Activated CD4-positive, alpha-beta T cell treated with anti-CD3 and anti-CD28 coated beads for 36 hours (primary cell): ENCODE measurements around the gene SH3BP5L. TPM values are rescaled to one million over a fixed set of nuclear protein-coding genes. Genes with fewer than 3 reads are reported as not detected.
"Not testable (repeated sequence)": the region's sequence is repeated elsewhere in the genome, so short reads cannot be mapped to it uniquely, and the experiment has no call there.

Source experiments
- ATAC-seq: fragments of 200-7000 bp; cut with Tn5 transposase; one replicate; pipeline ENCODE4 v1.10.0; 2021; ENCODE audit warnings: mild to moderate bottlenecking, moderate library complexity
- CTCF ChIA-PET: fragments of 350-600 bp; sonication (Branson Sonifier 250); formaldehyde crosslinking; loops from one replicate; lab custom pipeline; 2021; ENCODE audit warnings: antibody characterized with exemption; lab: Charles Lee
- POLR2A ChIA-PET: fragments of 350-600 bp; sonication (Branson Sonifier 250); formaldehyde crosslinking; loops from one replicate; lab custom pipeline; 2021; ENCODE audit warnings: antibody characterized with exemption, inconsistent platforms; lab: Charles Lee
- DNase-seq: peaks from one replicate; pipeline ENCODE4 v3.0.0-alpha.2; 2020
- H3K27ac Mint-ChIP-seq: one replicate; pipeline ENCODE4 v1.8.0; 2021; ENCODE audit warnings: mixed read lengths
- H3K27me3 Mint-ChIP-seq: one replicate; pipeline ENCODE4 v1.8.0; 2021; ENCODE audit warnings: mixed read lengths
- H3K36me3 Mint-ChIP-seq: one replicate; pipeline ENCODE4 v1.8.0; 2021; ENCODE audit warnings: low read depth, mixed read lengths
- H3K4me1 Mint-ChIP-seq: one replicate; pipeline ENCODE4 v1.8.0; 2021; ENCODE audit warnings: mixed read lengths
- H3K4me3 Mint-ChIP-seq: one replicate; pipeline ENCODE4 v1.8.0; 2021; ENCODE audit warnings: mild to moderate bottlenecking, moderate library complexity, mixed read lengths
- H3K9me3 Mint-ChIP-seq: one replicate; pipeline ENCODE4 v1.8.0; 2021; ENCODE audit warnings: low read depth, mixed read lengths
- intact Hi-C, 2 experiments: fragments of 100-400 bp; cut with DNase I in 1 of 2; cut with micrococcal nuclease in 1 of 2; formaldehyde crosslinking; loops; one replicate each; pipeline versions ENCODE4 v1.14.2 to v1.15.1; 2022 to 2024; cut with DNase I, micrococcal nuclease
- total RNA-seq, 2 experiments: library from RNA; stranded (reverse); gene quantifications; one replicate each; pipeline ENCODE4 v1.2.3, GENCODE V29; 2021

Gene SH3BP5L
- total RNA-seq, 2 experiments from 2014 or later = 20.1 to 21.3 TPM

DNA sequence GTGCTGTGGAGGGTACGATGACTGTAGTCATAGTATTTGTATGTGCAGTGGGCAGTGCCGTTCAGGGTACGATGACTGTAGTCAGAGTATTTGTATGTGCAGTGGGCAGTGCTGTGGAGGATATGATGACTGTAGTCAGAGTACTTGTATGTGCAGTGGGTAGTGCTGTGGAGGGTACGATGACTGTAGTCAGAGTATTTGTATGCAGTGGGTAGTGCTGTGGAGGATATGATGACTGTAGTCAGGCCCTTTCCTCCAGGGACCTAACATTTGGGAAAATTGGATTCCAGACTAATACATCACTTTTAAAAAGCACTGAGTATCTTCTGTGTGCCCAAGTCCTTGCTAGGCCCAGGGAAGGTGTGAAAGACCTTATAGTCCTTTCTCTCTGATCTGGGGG lies 15.2 kb upstream of the SH3BP5L start:
- intact Hi-C loops = no loop called here
- Mint-ChIP-seq H3K27me3 (no peaks in the 10 kb centered on the region), H3K9me3 (no peaks in the 10 kb centered on the region), H3K4me3 (no peak overlapping the region), H3K4me1 (peaks cover 24% of the 10 kb centered on the region), H3K36me3 (peaks cover 20% of the 10 kb centered on the region), H3K27ac (no peak overlapping the region)
- ChIA-PET CTCF (interaction anchor here (1.2 to 2.0 kb wide), 5 partner anchors 10 to 33 kb away, joined by 4 to 14 read pairs (median 6); partner anchors contain the start of gene ZNF692), POLR2A (no interaction called here)
- ATAC-seq (no peak), DNase-seq (no peak)

DNA sequence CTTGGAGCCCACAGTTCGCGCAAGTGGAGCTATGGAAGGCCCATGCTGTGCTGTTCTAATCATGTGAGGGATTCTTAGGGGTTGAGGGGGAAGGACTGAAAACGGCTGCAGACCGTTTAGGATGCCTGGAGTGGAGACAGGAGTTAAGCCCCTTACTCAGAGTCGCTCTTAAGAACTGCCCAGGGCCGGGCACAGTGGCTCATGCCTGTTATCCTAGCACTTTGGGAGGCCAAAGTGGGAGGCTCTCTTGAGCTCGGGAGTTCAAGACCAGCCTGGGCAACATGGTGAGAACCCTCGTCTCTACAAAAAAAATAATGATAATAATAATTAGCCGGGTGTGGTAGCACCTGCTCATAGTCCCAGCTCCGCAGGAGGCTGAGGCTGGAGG lies 13.4 kb upstream of the SH3BP5L start:
- no peaks in the 10 kb centered on the region for H3K27me3 Mint-ChIP-seq
- peaks cover 11% of the 10 kb centered on the region for H3K36me3 Mint-ChIP-seq
- DNase-seq (no peak), ATAC-seq (no peak)
- H3K4me3 Mint-ChIP-seq = no peak overlapping the region
- intact Hi-C loops = loop anchor here in 1 of 2 experiments (1.0 kb wide), 1 partner anchor 34 kb away; no protein-coding TSS in a partner anchor
- H3K4me1 Mint-ChIP-seq = peaks cover 24% of the 10 kb centered on the region
- H3K9me3 Mint-ChIP-seq = no peaks in the 10 kb centered on the region
- H3K27ac Mint-ChIP-seq = peak overlapping the region; percentile 93
- ChIA-PET POLR2A (interaction anchor here (1.4 to 2.9 kb wide), 3 partner anchors 13 to 20 kb away, joined by 3 to 29 read pairs (median 13); partner anchors contain the start of genes SH3BP5L and ZNF692), CTCF (interaction anchor here (0.6 to 4.6 kb wide), 3 partner anchors 12 to 65 kb away, joined by 3 to 56 read pairs (median 25); partner anchors contain the start of genes SH3BP5L and ZNF692)

DNA sequence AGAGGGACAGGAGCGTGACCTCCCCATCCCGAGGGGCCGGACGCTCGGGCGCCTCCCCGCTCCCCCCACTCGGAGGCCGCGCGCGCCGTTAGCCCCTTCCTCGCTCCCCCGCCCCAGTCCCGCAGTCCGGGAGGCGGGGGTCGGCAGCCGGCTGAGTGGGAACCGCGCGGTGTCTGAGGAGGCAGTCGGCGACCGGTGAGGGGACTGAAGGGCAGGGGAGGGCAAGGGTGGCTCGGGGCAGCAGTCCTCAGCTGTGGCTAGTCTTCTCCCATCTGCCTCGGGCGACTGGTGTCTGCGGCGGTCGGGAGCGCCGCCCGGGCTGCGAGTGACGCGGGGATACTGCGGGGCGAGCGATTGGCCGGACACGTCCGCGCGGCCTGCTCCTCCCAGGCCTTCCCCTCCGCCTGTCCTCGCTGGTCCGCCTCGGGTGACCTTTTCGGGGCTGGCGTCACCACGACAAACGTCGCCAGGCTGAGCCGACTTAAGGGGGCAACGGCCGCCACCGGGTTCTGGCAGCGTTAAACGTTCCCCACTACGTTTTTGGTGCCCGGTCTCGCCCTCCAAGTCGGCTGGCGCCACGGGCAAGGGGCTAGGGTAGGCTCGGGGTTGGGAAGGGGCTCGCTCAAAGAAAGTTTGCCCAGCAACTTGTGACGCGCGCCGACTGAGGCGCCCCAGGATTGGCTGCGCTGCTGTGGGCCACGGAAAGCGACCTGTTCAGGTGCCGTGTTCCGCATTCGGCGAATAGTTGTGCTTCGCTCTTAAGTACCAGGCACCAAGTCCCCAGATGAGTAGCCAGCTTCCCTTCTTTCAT lies 12.8 kb upstream of the SH3BP5L start:
- peak; percentile 92 for DNase-seq
- Mint-ChIP-seq H3K9me3 (no peaks in the 10 kb centered on the region), H3K27me3 (no peaks in the 10 kb centered on the region), H3K27ac (peak overlapping the region; percentile 93), H3K4me1 (peaks cover 24% of the 10 kb centered on the region), H3K36me3 (peaks cover 10% of the 10 kb centered on the region), H3K4me3 (no peak overlapping the region)
- ChIA-PET CTCF (interaction anchor here (0.8 to 4.6 kb wide), 4 partner anchors 11 to 35 kb away, joined by 3 to 56 read pairs (median 16); partner anchors contain the start of genes SH3BP5L and ZNF692), POLR2A (interaction anchor here (0.9 to 2.9 kb wide), 6 partner anchors 10 to 21 kb away, joined by 3 to 29 read pairs (median 8); partner anchors contain the start of genes SH3BP5L and ZNF692)
- peak; percentile 73 for ATAC-seq
- intact Hi-C loops = loop anchor here (1.0 kb wide), 6 partner anchors 12 to 68 kb away; partner anchors contain the start of genes PGBD2 (in 1 of the 2) and ZNF692 (in 1 of the 2)

DNA sequence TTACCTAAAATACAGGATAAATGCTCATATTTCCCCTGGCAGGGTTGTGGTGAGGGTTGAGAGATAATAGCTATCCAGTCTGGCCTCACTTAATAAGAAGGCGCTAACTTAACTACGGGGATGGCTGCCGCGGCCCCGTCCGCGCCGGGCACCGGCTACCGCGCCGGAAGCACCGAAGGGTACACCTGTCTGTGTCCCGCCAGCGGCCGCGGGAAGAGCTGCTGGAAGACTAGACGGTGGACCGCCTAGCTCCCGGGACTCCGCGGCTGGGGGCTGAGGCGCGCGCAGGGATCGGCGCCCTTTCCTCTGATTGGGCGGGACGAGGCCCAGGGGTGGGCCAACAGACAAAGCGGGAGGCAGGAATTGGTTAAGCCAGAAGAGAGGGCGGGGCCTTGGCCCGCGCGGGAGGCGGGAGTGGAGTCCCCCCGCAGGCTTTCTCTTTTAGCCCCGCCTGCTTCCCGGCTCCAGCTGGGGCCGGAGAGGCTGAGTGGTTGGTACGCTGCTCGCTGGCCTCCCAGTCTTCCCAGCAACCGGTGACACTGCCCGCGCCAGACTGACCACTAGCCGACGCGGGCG lies 12.2 kb upstream of the SH3BP5L start, which contains the start of gene ZNF672:
Gene ZNF672 (plus strand): TSS at position 444 of the 576 bp plus-strand sequence. CDS start 9,051 bp downstream, outside the sequence.
- Mint-ChIP-seq H3K9me3 (no peaks in the 10 kb centered on the region), H3K27me3 (no peaks in the 10 kb centered on the region), H3K27ac (peak within 1 kb of the TSS; percentile 93), H3K36me3 (peaks cover 10% of the 10 kb centered on the region), H3K4me1 (peaks cover 24% of the 10 kb centered on the region), H3K4me3 (no peak within 1 kb of the TSS)
- ATAC-seq = peak; percentile 89
- POLR2A ChIA-PET = interaction anchor here (0.8 to 2.9 kb wide), 6 partner anchors 9 to 25 kb away, joined by 3 to 29 read pairs (median 8); partner anchors contain the start of genes SH3BP5L and ZNF692
- CTCF ChIA-PET = interaction anchor here (0.8 to 4.6 kb wide), 6 partner anchors 11 to 36 kb away, joined by 3 to 56 read pairs (median 6); partner anchors contain the start of genes SH3BP5L and ZNF692
- intact Hi-C loops = loop anchor here (1.0 kb wide), 6 partner anchors 12 to 68 kb away; partner anchors contain the start of genes PGBD2 (in 2 of the 2) and ZNF692 (in 1 of the 2)
- peak; percentile 96 for DNase-seq

DNA sequence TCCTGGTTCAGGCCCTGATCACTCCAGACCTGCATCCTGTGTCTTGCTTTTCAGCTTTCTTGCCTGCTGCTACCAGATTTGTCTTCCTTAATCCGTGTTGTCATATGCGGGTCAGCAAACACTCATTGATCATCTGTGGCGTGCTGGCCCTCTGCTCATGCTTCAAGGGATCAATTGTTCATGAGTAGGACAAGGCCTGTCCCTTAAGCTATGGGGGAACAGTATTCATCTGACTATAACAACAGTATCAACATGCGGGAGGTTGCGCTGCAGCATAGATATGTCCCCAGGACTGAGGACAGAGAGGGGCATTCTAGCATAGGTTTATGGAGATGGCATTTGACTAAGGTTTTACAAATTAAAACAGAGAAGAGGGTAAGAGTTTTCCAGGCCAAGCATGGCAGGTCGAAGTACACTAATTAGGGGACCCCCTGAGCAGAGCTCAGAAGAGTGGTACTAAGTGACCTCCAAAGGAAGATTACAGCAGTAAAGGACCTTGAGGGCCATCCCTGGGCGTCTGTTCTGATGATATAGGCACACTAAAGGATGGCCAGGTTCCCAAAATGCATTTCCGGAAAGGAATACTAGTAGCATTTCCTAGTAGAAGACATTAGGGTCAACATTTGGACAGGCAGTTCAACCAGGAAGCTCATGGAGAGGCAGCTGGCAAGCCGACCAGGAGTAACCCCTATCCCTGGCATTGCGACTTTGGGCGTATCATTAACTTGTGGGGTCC lies 11.5 kb upstream of the SH3BP5L start:
- no peaks in the 10 kb centered on the region for H3K9me3 Mint-ChIP-seq
- ChIA-PET CTCF (interaction anchor here (0.8 to 4.6 kb wide), 7 partner anchors 8 to 36 kb away, joined by 3 to 56 read pairs (median 3); partner anchors contain the start of genes SH3BP5L and ZNF692), POLR2A (interaction anchor here (0.8 to 2.9 kb wide), 5 partner anchors 8 to 25 kb away, joined by 5 to 29 read pairs (median 11); partner anchors contain the start of genes SH3BP5L and ZNF692)
- H3K4me3 Mint-ChIP-seq = no peak overlapping the region
- DNase-seq = no peak
- no peak overlapping the region for H3K27ac Mint-ChIP-seq
- H3K36me3 Mint-ChIP-seq = peaks cover 9% of the 10 kb centered on the region
- ATAC-seq = no peak
- H3K27me3 Mint-ChIP-seq = no peaks in the 10 kb centered on the region
- intact Hi-C loops = loop anchor here in 1 of 2 experiments (1.0 kb wide), 1 partner anchor 69 kb away; the partner anchor contains the start of gene PGBD2
- H3K4me1 Mint-ChIP-seq = peaks cover 24% of the 10 kb centered on the region

DNA sequence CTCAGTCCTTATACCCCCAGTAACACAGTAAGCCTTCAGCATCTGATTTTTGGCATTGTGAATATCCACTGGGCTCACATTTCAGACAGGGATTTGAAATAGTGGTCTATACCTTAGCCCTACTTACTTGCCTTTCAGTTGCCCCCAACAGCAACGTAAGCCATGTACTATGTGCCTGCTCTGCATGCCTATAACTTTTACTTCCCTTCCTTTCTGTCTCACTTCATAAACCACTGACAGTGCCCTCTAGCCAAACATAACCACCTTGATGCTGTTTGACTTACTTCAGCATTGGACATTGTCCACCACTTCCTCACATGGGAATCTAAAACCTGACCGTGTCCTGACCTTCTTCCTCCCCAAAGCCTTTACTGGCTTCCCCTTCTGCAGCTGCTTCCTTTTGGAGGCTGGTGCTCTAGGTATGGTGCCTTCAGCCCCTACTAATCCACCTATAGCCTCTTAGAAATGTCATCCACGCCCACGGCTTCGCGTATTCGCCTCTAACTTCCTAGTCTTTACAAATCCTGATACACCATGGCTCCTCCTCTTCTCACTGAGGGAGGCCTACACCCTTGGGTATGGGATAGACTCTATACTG lies 8.7 kb upstream of the SH3BP5L start:
- Mint-ChIP-seq H3K4me3 (no peak overlapping the region), H3K36me3 (peaks cover 3% of the 10 kb centered on the region), H3K4me1 (peaks cover 4% of the 10 kb centered on the region), H3K27ac (no peak overlapping the region), H3K9me3 (no peaks in the 10 kb centered on the region), H3K27me3 (no peaks in the 10 kb centered on the region)
- intact Hi-C loops = no loop called here
- ChIA-PET CTCF (no interaction called here), POLR2A (no interaction called here)
- DNase-seq = peak; percentile 42
- ATAC-seq = no peak

DNA sequence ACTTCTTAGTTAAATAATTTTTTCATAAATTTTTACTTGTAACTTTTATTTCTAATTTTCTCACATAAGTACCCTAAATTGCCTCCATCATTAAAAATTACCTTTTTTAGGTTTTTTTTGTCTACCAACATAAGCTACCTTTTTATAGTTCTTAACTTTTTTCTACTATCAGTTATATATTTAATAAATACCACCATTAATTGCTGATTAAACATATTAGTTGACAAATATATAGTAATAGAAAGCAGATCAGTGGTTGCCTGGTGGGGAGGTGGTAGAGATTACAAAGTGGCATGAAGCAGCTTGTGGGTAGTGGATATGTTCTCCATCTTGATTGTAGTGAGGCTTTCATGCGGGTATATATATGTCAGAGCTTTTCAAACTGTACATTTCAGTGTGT lies 6.1 kb upstream of the SH3BP5L start:
- CTCF ChIA-PET = no interaction called here
- Mint-ChIP-seq H3K9me3 (no peaks in the 10 kb centered on the region), H3K36me3 (no peaks in the 10 kb centered on the region), H3K27me3 (no peaks in the 10 kb centered on the region), H3K27ac (no peak overlapping the region), H3K4me3 (no peak overlapping the region), H3K4me1 (peaks cover 9% of the 10 kb centered on the region)
- ATAC-seq = no peak
- no peak for DNase-seq
- intact Hi-C loops = no loop called here
- POLR2A ChIA-PET = no interaction called here

DNA sequence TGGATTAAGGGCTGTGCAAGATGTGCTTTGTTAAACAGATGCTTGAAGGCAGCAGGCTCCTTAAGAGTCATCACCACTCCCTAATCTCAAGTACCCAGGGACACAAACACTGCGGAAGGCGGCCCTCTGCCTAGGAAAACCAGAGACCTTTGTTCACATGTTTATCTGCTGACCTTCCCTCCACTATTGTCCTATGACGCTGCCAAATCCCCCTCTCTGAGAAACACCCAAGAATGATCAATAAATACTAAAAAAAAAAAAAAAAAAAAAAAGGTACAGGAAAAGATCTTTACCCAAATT lies 5.0 kb upstream of the SH3BP5L start:
- H3K36me3 Mint-ChIP-seq, H3K27me3 Mint-ChIP-seq, DNase-seq, ATAC-seq, H3K4me3 Mint-ChIP-seq, intact Hi-C loops, H3K27ac Mint-ChIP-seq, H3K9me3 Mint-ChIP-seq, POLR2A ChIA-PET: not testable (repeated sequence)
- H3K4me1 Mint-ChIP-seq = peaks cover 12% of the 10 kb centered on the region
- CTCF ChIA-PET = interaction anchor here (1.0 kb wide), 1 partner anchor 24 kb away, joined by 4 read pairs; no protein-coding TSS in a partner anchor

DNA sequence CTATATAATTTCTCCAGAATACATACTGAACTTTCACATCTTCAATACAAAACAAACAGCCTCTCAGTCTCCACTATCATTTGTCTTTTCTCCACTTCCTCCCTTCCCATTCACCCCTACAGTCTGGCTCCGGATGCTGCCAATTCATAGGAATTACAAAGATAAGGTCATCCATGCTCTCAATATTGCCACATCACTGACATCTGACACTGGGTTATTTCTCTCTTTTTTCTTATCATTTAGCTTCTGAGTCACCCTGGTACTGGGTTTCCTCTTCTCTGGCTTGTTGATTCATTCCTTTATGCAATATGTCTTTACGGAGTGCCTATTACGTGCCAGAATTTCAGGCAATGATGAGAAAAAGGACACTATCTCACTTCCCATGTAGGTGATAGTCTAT lies 3.1 kb upstream of the SH3BP5L start:
- Mint-ChIP-seq H3K27me3 (no peaks in the 10 kb centered on the region), H3K27ac (no peak overlapping the region), H3K4me3 (no peak overlapping the region), H3K36me3 (peaks cover 10% of the 10 kb centered on the region), H3K4me1 (peaks cover 26% of the 10 kb centered on the region), H3K9me3 (no peaks in the 10 kb centered on the region)
- ATAC-seq (no peak), DNase-seq (no peak)
- CTCF ChIA-PET = interaction anchor here (2.9 to 4.5 kb wide), 2 partner anchors 9 to 13 kb away, joined by 14 to 56 read pairs; partner anchors contain the start of gene ZNF672
- POLR2A ChIA-PET = interaction anchor here (1.3 kb wide), 1 partner anchor 9 kb away, joined by 6 read pairs; the partner anchor contains the start of gene ZNF672
- intact Hi-C loops = no loop called here

DNA sequence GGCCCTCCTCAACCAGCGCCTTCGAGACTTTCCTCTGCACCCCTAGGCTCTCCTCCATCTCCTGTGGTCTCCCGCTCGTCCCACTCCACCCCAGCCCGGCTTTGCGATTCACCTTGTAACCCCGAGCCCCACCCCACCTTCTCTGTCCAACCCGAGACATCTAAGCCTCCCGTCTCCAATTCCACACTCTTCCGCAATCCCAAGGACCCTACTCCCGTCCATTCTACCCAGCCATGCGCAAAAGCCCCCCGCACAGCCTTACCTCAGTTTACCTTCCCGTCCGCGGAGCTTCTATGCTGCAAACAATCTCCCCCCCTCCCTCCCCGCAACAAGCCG lies 174 bp downstream of the SH3BP5L start:
- Mint-ChIP-seq H3K9me3 (no peaks in the 10 kb centered on the region), H3K4me3 (peak overlapping the region; percentile 85), H3K4me1 (peaks cover 59% of the 10 kb centered on the region), H3K27ac (peak overlapping the region; percentile 99), H3K27me3 (no peaks in the 10 kb centered on the region), H3K36me3 (peaks cover 19% of the 10 kb centered on the region)
- intact Hi-C loops = no loop called here
- DNase-seq = no peak
- peak; percentile 10 for ATAC-seq
- CTCF ChIA-PET = interaction anchor here (0.7 to 4.5 kb wide), 8 partner anchors 9 to 88 kb away, joined by 3 to 56 read pairs (median 4); partner anchors contain the start of genes ZNF672 and ZNF692
- POLR2A ChIA-PET = interaction anchor here (0.6 to 3.7 kb wide), 5 partner anchors 12 to 136 kb away, joined by 3 to 29 read pairs (median 7); partner anchors contain the start of genes ZNF672 and ZNF692
